Kidney tubule cell (primary cell): ENCODE results near the gene CDC25A.
A peak's percentile ranks its signal among the peaks of the same experiment; 100 is the strongest.
"Not testable (repeated sequence)": the region's sequence is repeated elsewhere in the genome, so short reads cannot be mapped to it uniquely, and the experiment has no call there.

Experiments
- DNase-seq: peaks from one replicate; pipeline ENCODE4 v3.0.0-alpha.2; 2018; ENCODE audit warnings: low spot score

CDC25A gene

GRCh38 chr3:48140936-48141603 is 47.1 kb downstream of the CDC25A start:
- DNase-seq = no peak

- DNase-seq = no peak
These were observed 47.9 kb downstream of the CDC25A start for GRCh38 chr3:48140336-48140757.

- no peak for DNase-seq
These were observed 50.7 kb downstream of the CDC25A start for GRCh38 chr3:48137425-48137999.

GRCh38 chr3:48135552-48136495 is 52.4 kb downstream of the CDC25A start:
- no peak for DNase-seq

GRCh38 chr3:48130321-48130904 is 57.8 kb downstream of the CDC25A start:
- peak; percentile 47 for DNase-seq

- DNase-seq = peak; percentile 18
These were observed 58.3 kb downstream of the CDC25A start for GRCh38 chr3:48129921-48130320.

GRCh38 chr3:48128774-48129173 is 59.4 kb downstream of the CDC25A start:
- DNase-seq = peak; percentile 71

GRCh38 chr3:48125886-48126622 is 62.2 kb downstream of the CDC25A start:
- DNase-seq = no peak

GRCh38 chr3:48125013-48125705 is 63.1 kb downstream of the CDC25A start:
- peak; percentile 77 for DNase-seq

GRCh38 chr3:48123346-48123745 is 64.9 kb downstream of the CDC25A start:
- DNase-seq = no peak

- no peak for DNase-seq
These were observed 65.7 kb downstream of the CDC25A start for GRCh38 chr3:48122504-48122903.

GRCh38 chr3:48120223-48120622 is 68.0 kb downstream of the CDC25A start:
- no peak for DNase-seq

GRCh38 chr3:48119505-48120193 is 68.6 kb downstream of the CDC25A start:
- DNase-seq = no peak

- DNase-seq = no peak
These were observed 69.3 kb downstream of the CDC25A start for GRCh38 chr3:48118928-48119327.

- DNase-seq = no peak
These were observed 69.9 kb downstream of the CDC25A start for GRCh38 chr3:48118322-48118721.

- no peak for DNase-seq
These were observed 75.4 kb downstream of the CDC25A start for GRCh38 chr3:48112813-48113212.

GRCh38 chr3:48112108-48112791 is 76.0 kb downstream of the CDC25A start:
- not testable (repeated sequence) for DNase-seq

- DNase-seq = no peak
These were observed 77.8 kb downstream of the CDC25A start for GRCh38 chr3:48110463-48110862.

- DNase-seq = no peak
These were observed 81.0 kb downstream of the CDC25A start for GRCh38 chr3:48107227-48107626.
